Stimulated activated CD4-positive, alpha-beta T cell treated with anti-CD3 and anti-CD28 coated beads, Interleukin-12 subunit alpha, Interleukin-12 subunit beta, amount 100 ng/mL, for 48 hours (primary cell): ENCODE data around the gene ATOSB.
"Not testable (repeated sequence)": the region's sequence is repeated elsewhere in the genome, so short reads cannot be mapped to it uniquely, and the experiment has no call there.

Experiments used
- DNase-seq, 3 donors: peaks; one replicate each; pipeline ENCODE4 v3.0.0-alpha.2; 2020; ENCODE audit warnings: low read depth in 2 of 3, low spot score in 1 of 3

Gene ATOSB, protein sequence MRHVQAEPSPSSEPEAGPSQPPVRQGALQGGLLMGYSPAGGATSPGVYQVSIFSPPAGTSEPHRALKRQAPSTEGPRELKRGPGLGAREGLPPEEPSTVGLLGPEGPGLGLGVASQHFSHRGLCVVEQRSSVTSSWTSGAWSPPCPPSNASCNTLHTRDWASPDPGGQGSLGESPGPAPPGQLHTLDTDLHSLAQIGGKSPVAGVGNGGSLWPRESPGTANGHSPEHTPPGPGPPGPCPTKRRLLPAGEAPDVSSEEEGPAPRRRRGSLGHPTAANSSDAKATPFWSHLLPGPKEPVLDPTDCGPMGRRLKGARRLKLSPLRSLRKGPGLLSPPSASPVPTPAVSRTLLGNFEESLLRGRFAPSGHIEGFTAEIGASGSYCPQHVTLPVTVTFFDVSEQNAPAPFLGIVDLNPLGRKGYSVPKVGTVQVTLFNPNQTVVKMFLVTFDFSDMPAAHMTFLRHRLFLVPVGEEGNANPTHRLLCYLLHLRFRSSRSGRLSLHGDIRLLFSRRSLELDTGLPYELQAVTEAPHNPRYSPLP

DNA sequence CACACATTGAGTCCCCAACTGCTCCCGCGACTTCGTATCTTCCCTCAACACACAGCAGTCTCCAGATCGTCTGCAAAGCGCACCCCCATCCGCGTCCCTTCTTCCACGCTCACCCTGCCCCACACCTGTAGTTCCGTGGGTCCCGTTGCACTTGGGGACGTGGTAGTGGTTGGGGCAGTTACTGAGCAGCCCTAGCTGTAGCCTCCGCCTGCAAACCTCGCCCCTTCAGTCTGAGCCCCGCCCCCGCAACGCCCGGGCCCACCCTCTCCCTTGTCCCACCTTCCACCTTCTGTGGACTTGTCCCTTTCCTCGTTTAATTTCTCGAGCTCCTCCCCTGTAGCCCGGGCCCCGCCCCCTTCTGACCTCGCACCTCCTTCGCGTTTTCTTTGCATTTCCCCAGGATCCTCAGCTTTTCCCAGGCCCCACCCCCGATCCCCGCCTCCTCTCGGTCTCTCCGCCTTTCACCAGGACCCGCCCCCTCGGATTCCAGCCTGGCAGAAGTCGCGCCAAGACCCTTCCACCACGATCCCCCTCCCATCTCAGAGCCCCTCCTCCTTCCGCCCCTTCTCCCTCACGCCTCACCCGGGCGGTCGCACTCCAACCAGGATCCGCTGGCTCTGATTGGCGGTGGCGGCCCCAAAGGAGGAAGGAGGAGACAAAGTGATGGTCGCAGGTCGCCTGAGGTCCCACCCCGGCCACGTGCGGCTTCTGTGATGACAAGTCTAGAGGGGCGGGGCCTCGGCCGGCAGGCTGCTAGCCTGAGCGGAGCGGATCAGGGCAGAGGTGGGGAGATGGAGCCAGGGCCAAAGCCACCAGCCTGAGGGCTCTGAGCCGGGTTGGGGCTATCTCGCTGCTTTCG, at the start of gene ATOSB:
TSS of gene ATOSB (minus strand) at position 183 of the 859 bp plus-strand sequence. CDS start 7,588 bp downstream, outside the sequence.
- DNase-seq, result peak; percentile 85 to 92 (median 87)

DNA sequence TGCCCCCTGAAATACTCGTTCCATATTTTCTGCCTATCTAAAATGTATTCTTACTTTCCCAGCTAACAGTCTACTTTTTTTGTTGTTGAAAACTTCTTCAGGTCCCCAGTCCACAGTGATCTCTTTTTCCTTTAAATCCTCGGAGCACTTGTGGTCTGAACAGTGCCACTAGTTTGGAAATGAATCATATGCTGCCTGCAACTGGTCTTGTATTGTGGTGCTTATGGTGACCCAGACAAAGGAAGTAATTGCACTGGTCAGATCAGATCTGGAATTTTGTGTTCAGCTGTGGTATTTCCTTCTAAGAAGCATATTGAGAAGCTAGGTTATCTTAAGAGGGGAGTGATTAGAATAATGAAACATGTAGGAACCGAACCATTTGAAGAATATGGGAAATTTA, 49.0 kb upstream of the ATOSB start:
- DNase-seq, result no peak

DNA sequence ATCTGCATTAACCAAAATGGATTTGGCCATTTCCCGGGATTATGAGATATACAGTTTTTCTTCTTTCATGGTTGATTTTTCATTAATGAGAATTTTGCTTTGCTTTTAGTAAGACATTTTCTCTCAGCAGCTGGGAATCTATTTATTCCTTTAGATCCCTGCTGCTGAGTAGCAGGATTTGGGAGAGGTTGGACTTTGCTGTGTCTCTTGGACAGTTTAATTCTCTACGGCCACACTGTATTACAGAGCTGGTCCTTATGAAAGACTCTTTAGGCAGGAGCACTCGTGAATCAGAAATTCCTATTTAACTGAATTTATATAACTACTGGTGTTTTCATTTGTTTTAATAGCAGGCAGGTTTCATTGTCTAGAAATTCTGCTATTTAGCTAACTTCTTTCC, 47.8 kb upstream of the ATOSB start:
- no peak for DNase-seq

DNA sequence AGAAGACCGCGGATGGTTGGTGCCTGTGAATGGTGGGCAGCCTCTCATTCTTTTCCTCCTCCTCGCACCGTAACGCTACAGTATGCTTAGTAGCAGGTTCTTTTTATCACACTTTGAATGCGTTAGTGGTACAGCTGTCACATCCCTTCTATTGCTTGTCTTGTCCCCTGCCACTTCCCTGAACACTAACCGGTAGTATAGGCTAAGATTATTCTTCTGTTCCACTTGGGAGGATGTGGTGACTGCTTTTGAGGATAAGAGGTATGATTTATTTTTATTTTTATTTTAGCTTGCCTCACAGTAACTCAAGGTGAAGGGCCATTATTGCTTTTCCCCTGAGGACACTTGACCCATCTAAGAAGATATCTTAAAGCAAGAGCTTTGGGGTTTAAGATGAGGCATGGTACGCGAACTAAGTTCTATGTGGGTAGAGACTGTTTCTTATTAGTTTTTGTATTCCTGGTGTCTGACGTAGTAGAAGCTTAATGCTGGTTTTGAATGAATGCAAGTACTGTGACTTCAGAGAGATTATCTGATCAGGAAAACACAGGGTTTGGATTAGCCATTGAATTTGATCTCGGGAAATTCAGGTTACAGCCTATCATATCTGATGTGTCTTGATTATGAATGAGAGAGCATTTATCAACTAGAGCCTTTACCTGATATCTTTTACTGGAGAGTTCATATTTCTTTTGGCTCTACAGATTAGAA, 47.1 kb upstream of the ATOSB start:
- no peak for DNase-seq

- peak; percentile 58 to 80 (median 61) for DNase-seq
Observed at GRCh38 chr9:35161713-35162604, 46.3 kb upstream of the ATOSB start, which contains the start of gene UNC13B. Gene UNC13B (plus strand): TSS chr9:35162009. CDS start chr9:35162284, 275 bp downstream.

DNA sequence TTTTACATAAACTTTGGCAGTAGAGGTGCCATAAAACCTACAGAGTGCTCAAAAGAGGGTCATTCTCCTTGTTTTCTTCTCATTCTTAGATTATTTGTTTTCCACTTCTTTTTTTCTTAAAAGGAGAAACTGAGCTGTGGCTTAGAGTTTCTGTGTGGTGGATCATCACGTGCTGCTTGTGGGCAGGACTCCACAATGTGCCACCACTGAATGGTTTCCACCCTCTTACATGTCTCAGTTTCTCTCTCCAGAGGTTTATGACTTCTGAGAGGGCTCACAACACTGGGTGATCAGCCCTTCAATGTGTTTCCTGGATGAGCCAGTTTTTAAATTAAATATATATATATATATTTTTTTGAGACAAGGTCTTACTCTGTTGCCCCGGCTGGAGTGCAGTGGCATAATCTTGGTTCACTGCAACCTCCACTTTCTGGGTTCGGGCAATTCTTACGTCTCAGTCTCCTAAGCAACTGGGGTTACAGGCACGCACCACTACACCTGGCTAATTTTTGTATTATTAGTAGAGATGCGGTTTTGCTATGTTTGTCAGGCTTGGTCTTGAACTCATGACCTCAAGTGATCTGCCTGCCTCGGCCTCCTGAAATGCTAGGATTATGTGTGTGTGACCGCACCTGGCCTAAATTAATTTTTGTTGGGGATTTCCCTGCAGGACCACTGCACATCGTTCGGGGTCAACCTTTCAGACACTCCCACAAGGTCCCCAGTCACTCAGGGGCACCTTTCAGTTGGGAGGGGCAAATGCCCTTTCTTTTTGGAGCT, 43.0 kb upstream of the ATOSB start:
- no peak for DNase-seq

DNA sequence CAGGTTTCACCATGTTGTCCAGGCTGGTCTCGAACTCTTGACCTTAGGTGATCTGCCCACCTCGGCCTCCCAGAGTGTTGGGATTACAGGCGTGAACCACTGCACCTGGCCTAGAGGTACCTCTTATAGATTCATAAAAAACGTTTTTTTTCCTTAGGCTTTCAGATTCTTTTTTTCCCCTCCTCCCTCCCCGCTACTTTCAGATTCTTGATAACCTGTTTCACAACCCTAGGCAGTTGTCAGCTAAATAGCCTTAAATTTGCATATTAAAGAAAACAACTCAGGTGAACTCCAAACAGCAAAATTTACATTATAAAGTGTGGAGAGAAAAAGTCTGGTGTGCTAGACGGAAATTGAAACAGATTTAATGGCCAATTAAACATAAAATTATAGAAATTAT, 42.2 kb upstream of the ATOSB start:
- DNase-seq, result not testable (repeated sequence)

GRCh38 chr9:35156781-35157180, 41.1 kb upstream of the ATOSB start:
- no peak for DNase-seq

DNA sequence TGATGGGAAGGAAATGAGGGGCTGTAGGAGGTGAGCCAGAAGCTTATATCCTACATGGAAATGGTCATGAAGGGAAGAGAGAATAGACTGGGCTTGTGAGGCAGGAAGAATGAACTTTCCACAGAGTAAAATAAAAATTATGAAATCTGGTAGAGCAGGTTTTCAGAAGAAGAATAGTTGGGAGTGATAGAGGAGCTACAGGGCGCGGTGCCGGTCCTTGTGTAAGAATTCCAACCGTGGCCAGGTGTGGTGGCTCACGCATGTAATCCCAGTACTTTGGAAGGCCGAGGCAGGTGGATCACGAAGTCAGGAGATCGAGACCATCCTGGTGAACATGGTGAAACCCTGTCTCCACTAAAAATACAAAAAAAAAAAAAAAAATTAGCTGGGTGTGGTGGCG, 37.3 kb upstream of the ATOSB start:
- no peak for DNase-seq

GRCh38 chr9:35147941-35148563, 32.4 kb upstream of the ATOSB start:
- DNase-seq, result not testable (repeated sequence)

DNA sequence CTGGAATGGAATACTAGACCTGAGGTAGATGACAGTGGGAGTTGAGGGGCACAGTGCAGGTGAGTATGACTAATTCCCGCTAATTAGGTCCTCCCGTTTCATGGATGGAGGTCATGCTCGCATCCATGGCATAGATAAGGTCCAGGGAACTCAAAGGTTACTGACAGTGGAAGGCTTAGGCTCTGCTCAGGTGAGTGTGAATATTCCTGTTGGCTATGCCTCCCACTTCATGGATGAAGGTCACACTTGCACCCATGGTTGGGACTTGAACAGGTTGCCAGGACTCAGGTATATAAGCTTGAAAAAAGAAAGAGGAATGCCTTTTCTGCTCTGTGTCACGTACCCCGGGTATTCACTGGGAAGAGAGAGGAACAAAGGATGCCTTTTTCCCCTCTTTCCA, 26.4 kb upstream of the ATOSB start:
- no peak for DNase-seq

DNA sequence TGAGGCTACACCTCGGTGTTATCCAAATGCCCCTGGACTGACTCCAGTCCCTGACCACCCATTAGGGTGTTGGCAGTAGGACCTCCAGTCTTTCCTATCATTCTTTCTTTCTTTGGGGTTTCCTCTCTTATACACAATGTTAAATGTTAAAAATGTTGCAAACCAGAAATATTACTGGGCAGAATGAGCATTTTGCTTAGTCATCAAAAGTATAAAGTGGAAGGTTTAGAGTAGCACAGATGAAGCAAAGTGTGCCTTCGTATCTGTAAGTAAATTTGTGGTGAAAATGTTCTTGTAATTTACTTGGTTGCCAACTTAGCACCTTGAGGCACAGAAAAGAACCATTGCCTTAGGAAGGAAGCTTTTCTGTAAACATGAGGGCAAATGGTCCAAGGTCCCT, 24.4 kb upstream of the ATOSB start:
- DNase-seq, result no peak

GRCh38 chr9:35136866-35137265, 21.2 kb upstream of the ATOSB start:
- DNase-seq, result no peak

- DNase-seq, result no peak
Observed at GRCh38 chr9:35135988-35136387, 20.3 kb upstream of the ATOSB start.

DNA sequence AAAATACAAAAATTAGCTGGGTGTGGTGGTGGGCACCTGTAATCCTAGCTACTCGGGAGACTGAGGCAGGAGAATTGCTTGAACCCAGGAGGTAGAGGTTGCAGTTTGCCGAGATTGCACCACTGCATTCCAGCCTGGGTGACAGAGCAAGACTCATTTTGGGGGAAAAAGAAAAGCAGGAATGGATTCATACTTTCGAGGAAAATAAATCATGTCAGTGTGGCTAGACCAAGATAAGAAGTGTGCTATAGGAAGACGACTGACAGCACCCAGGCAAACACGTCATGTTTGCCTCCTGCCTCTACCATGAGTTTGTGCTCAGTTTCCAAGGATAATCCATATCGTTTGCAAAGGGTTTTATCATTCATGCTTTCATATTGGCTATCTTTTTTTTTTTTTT, 19.3 kb upstream of the ATOSB start:
- DNase-seq, result no peak

GRCh38 chr9:35116898-35117551, 1.4 kb upstream of the ATOSB start:
- DNase-seq, result peak; percentile 73 to 92 (median 78)

- DNase-seq, result no peak
Observed at GRCh38 chr9:35116539-35116897, 856 bp upstream of the ATOSB start.

GRCh38 chr9:35114840-35115628, 628 bp downstream of the ATOSB start:
- peak in 1 of 3 donors; percentile 22 for DNase-seq
